CD1c-positive myeloid dendritic cell (primary cell): ENCODE measurements around the gene NTPCR.

Experiments used
- DNase-seq: peaks from one replicate; pipeline ENCODE4 v3.0.0-alpha.2; 2016; ENCODE audit errors: extremely low spot score

NTPCR gene

GRCh38 chr1:232962761-232963745 lies 12.6 kb downstream of the NTPCR start:
- peak; percentile 22 for DNase-seq

- DNase-seq: no peak
Observed at GRCh38 chr1:232964601-232965000, 14.2 kb downstream of the NTPCR start.

- no peak for DNase-seq
Observed at GRCh38 chr1:232965124-232965911, 14.9 kb downstream of the NTPCR start.

GRCh38 chr1:232965912-232966217 lies 15.5 kb downstream of the NTPCR start:
- DNase-seq: no peak

- DNase-seq: no peak
Observed at GRCh38 chr1:232966663-232967062, 16.3 kb downstream of the NTPCR start.

GRCh38 chr1:232968391-232968790 lies 18.0 kb downstream of the NTPCR start:
- DNase-seq: no peak

- no peak for DNase-seq
Observed at GRCh38 chr1:232968965-232969364, 18.6 kb downstream of the NTPCR start.

- no peak for DNase-seq
Observed at GRCh38 chr1:232969799-232970198, 19.4 kb downstream of the NTPCR start.

- no peak for DNase-seq
Observed at GRCh38 chr1:232970508-232970907, 20.1 kb downstream of the NTPCR start.

- no peak for DNase-seq
Observed at GRCh38 chr1:232973652-232974611, 23.5 kb downstream of the NTPCR start.

- no peak for DNase-seq
Observed at GRCh38 chr1:232974971-232975370, 24.6 kb downstream of the NTPCR start.

GRCh38 chr1:232978091-232978634 lies 27.8 kb downstream of the NTPCR start:
- peak; percentile 44 for DNase-seq

GRCh38 chr1:232978815-232979214 lies 28.4 kb downstream of the NTPCR start:
- peak; percentile 33 for DNase-seq

- no peak for DNase-seq
Observed at GRCh38 chr1:232979558-232979957, 29.1 kb downstream of the NTPCR start.

- no peak for DNase-seq
Observed at GRCh38 chr1:232980355-232980978, 30.1 kb downstream of the NTPCR start.

- no peak for DNase-seq
Observed at GRCh38 chr1:232980986-232981560, 30.7 kb downstream of the NTPCR start.

- no peak for DNase-seq
Observed at GRCh38 chr1:232982238-232982944, 32.0 kb downstream of the NTPCR start.

GRCh38 chr1:232983375-232983774 lies 33.0 kb downstream of the NTPCR start:
- DNase-seq: no peak

- DNase-seq: no peak
Observed at GRCh38 chr1:232983817-232984567, 33.6 kb downstream of the NTPCR start.
